HEK293 (cell line): ENCODE data around the gene CACNB4.

Experiments used
- CTCF ChIA-PET: fragments of 350-600 bp; formaldehyde crosslinking; extraction: SDS; loops from one replicate; lab custom pipeline; 2021; ENCODE audit warnings: antibody characterized with exemption; lab: Yijun Ruan, JAX
- POLR2A ChIA-PET: fragments of 300-600 bp; formaldehyde crosslinking; extraction: SDS; loops from one replicate; lab custom pipeline; 2020; ENCODE audit warnings: antibody characterized with exemption, inconsistent platforms; lab: Yijun Ruan, JAX
- H3K27ac ChIP-seq: fragments of 200-500 bp; sonication (Bioruptor generic); 2 replicates; pipeline ENCODE4 v1.5.1; 2014; ENCODE audit warnings: low read depth, low read length, control low read depth, inconsistent platforms; ENCODE audit errors: extremely low read depth
- H3K36me3 ChIP-seq, 2 experiments: fragments of 200-500 bp in 1 of 2; sonication (Bioruptor generic) in 1 of 2; 1 replicate in 1 of 2; 2 replicates in 1 of 2; pipeline ENCODE4 v1.5.1; 2014 to 2017; ENCODE audit warnings: inconsistent platforms in 2 of 2, low read length in 2 of 2; ENCODE audit not compliant: control insufficient read depth in 2 of 2, insufficient read depth in 1 of 2
- H3K4me1 ChIP-seq: fragments of 200-500 bp; sonication (Bioruptor generic); 2 replicates; pipeline ENCODE4 v1.5.1; 2014; ENCODE audit warnings: mild to moderate bottlenecking, low read length, inconsistent platforms; ENCODE audit not compliant: control insufficient read depth, insufficient read depth
- H3K4me3 ChIP-seq: 2 replicates; pipeline ENCODE4 v1.5.1; 2011; ENCODE audit warnings: low read depth, mild to moderate bottlenecking, control low read depth, low read length, moderate library complexity
- H3K9me3 ChIP-seq: fragments of 200-500 bp; sonication (Bioruptor generic); 2 replicates; pipeline ENCODE4 v1.5.1; 2014; ENCODE audit warnings: low read depth, low read length, inconsistent platforms; ENCODE audit not compliant: control insufficient read depth, insufficient read depth
- MYNN ChIP-seq: fragments of 450-650 bp; formaldehyde crosslinking; IDR thresholded peaks from 2 replicates; pipeline ENCODE4 v1.5.1; 2016; ENCODE audit warnings: missing biosample characterization, missing genetic modification characterization, borderline replicate concordance
- SETDB1 ChIP-seq: IDR thresholded peaks from one replicate; pipeline ENCODE4 v1.6.1; 2017; ENCODE audit warnings: mild to moderate bottlenecking, low read length, moderate library complexity, mixed read lengths; ENCODE audit not compliant: insufficient read length
- TRIM28 ChIP-seq: IDR thresholded peaks from 2 replicates; pipeline ENCODE4 v1.6.1; 2011; ENCODE audit warnings: low read length, control low read depth, borderline replicate concordance
- ZBTB10 ChIP-seq: fragments of 450-650 bp; formaldehyde crosslinking; IDR thresholded peaks from 2 replicates; pipeline ENCODE4 v1.5.1; 2016; ENCODE audit warnings: missing biosample characterization, missing genetic modification characterization
- ZNF18 ChIP-seq: fragments of 450-650 bp; formaldehyde crosslinking; IDR thresholded peaks from 2 replicates; pipeline ENCODE4 v1.5.1; 2016; ENCODE audit warnings: missing biosample characterization, missing genetic modification characterization
- ZNF24 ChIP-seq: fragments of 450-650 bp; formaldehyde crosslinking; IDR thresholded peaks from 2 replicates; pipeline ENCODE4 v1.5.1; 2016; ENCODE audit warnings: missing biosample characterization, missing genetic modification characterization
- ZNF335 ChIP-seq: fragments of 450-650 bp; formaldehyde crosslinking; conservative IDR thresholded peaks from 2 replicates; pipeline ENCODE4 v1.5.1; 2016; ENCODE audit warnings: missing biosample characterization, missing genetic modification characterization
- ZNF362 ChIP-seq: fragments of 450-650 bp; formaldehyde crosslinking; IDR thresholded peaks from 2 replicates; pipeline ENCODE4 v1.5.1; 2016; ENCODE audit warnings: missing biosample characterization, missing genetic modification characterization
- ZNF426 ChIP-seq: fragments of 450-650 bp; formaldehyde crosslinking; IDR thresholded peaks from 2 replicates; pipeline ENCODE4 v1.5.1; 2017; ENCODE audit warnings: missing biosample characterization, missing genetic modification characterization, mild to moderate bottlenecking, inconsistent platforms, moderate library complexity
- ZNF585B ChIP-seq: fragments of 450-650 bp; formaldehyde crosslinking; IDR thresholded peaks from 2 replicates; pipeline ENCODE4 v1.5.1; 2016; ENCODE audit warnings: missing biosample characterization, missing genetic modification characterization
- ZNF600 ChIP-seq: fragments of 450-650 bp; formaldehyde crosslinking; IDR thresholded peaks from 2 replicates; pipeline ENCODE4 v1.5.1; 2016; ENCODE audit warnings: missing biosample characterization, missing genetic modification characterization
- ZNF639 ChIP-seq: fragments of 450-650 bp; formaldehyde crosslinking; IDR thresholded peaks from 2 replicates; pipeline ENCODE4 v1.5.1; 2016; ENCODE audit warnings: missing biosample characterization, missing genetic modification characterization
- ZNF843 ChIP-seq: fragments of 450-650 bp; formaldehyde crosslinking; IDR thresholded peaks from 2 replicates; pipeline ENCODE4 v1.5.1; 2016; ENCODE audit warnings: missing biosample characterization, missing genetic modification characterization

The CACNB4 gene

GRCh38 chr2:152062125-152063091 lies 36.4 kb downstream of the CACNB4 start:
- ChIA-PET CTCF (interaction anchor here (0.6 kb wide), 1 partner anchor 35 kb away, joined by 3 read pairs; no protein-coding TSS in a partner anchor), POLR2A (no interaction called here)
- Histone ChIP-seq H3K36me3 (no peaks in the 10 kb centered on the region), H3K4me1 (no peaks in the 10 kb centered on the region)
- no peak for TF ChIP-seq ZNF639
- TF ChIP-seq ZNF426 (tag by site-specific recombination) = no peak
- TF ChIP-seq ZNF18 (tag by site-specific recombination) = 0 out of 2 replicates have a peak, but pooled peaks have one; percentile 20
- TF ChIP-seq ZBTB10 (tag by site-specific recombination) = no peak
- TF ChIP-seq, all 188 proteins: peak for 1
- Histone ChIP-seq H3K27ac (no peak overlapping the region), H3K4me3 (no peak overlapping the region), H3K9me3 (no peaks in the 10 kb centered on the region)

GRCh38 chr2:152061383-152061782 lies 37.5 kb downstream of the CACNB4 start:
- no peaks in the 10 kb centered on the region for H3K4me1 ChIP-seq
- POLR2A ChIA-PET = interaction anchor here (0.7 kb wide), 2 partner anchors 235 to 450 kb away, joined by 3 to 5 read pairs; no protein-coding TSS in a partner anchor
- no peak overlapping the region for H3K4me3 ChIP-seq
- H3K27ac ChIP-seq = no peak overlapping the region
- CTCF ChIA-PET = interaction anchor here (0.6 to 0.7 kb wide), 3 partner anchors 8 to 36 kb away, joined by 3 to 4 read pairs (median 3); no protein-coding TSS in a partner anchor
- TF ChIP-seq ZNF24 (tag by site-specific recombination) (no peak), ZNF843 (tag by site-specific recombination) (no peak), ZNF335 (tag by site-specific recombination) (no peak), TRIM28 (no peak), ZNF362 (tag by site-specific recombination) (no peak), ZNF600 (tag by site-specific recombination) (no peak)
- no peaks in the 10 kb centered on the region for H3K9me3 ChIP-seq
- H3K36me3 ChIP-seq = no peaks in the 10 kb centered on the region

- no peaks in the 10 kb centered on the region for H3K4me1 ChIP-seq
- peak; percentile 79 for TF ChIP-seq SETDB1
- TF ChIP-seq MYNN (tag by site-specific recombination) = no peak
- TF ChIP-seq ZNF585B (tag by site-specific recombination) = peak; percentile 97
- TF ChIP-seq TRIM28 = peak; percentile 77; the same call in 1 of the 2 replicates
- H3K9me3 ChIP-seq = no peaks in the 10 kb centered on the region
- no peaks in the 10 kb centered on the region for H3K36me3 ChIP-seq
- no peak overlapping the region for H3K4me3 ChIP-seq
- no peak overlapping the region for H3K27ac ChIP-seq
- CTCF ChIA-PET = no interaction called here
- POLR2A ChIA-PET = no interaction called here
These were observed 40.2 kb downstream of the CACNB4 start for GRCh38 chr2:152058655-152059054.
